Endothelial cell of umbilical vein (primary cell): ENCODE data around the gene PGGHG. TPM values are rescaled to one million over a fixed set of nuclear protein-coding genes. Genes with fewer than 3 reads are reported as not detected.

Experiments
- BruUV-seq: library from RNA; stranded (reverse); fragments of 400-500 nt; replicated peaks from 2 replicates; lab custom pipeline; 2021; lab: Mats Ljungman, UMichigan
- CTCF ChIA-PET: fragments of 300-600, 350-600 bp; sonication (Branson Sonifier 250); formaldehyde crosslinking; loops from one replicate; lab custom pipeline; 2021; ENCODE audit warnings: antibody characterized with exemption, inconsistent platforms; lab: Charles Lee
- POLR2A ChIA-PET: fragments of 300-600, 350-600 bp; sonication (Branson Sonifier 250); formaldehyde crosslinking; loops from one replicate; lab custom pipeline; 2021; ENCODE audit warnings: antibody characterized with exemption, inconsistent platforms; lab: Charles Lee
- DNase-seq: peaks from one replicate; pipeline ENCODE4 v3.0.0-alpha.2; 2011; ENCODE audit warnings: low read depth, low spot score
- FAIRE-seq: peaks from 2 replicates; lab custom pipeline; 2011; peaks lifted over from hg19 to GRCh38; lab: Jason Lieb, UNC
- H2AFZ ChIP-seq: 2 replicates; pipeline ENCODE4 v1.6.0; 2012; ENCODE audit warnings: low read depth, low read length, control low read depth, inconsistent platforms
- H3K27ac ChIP-seq: 2 replicates; pipeline ENCODE4 v1.5.1; 2011; ENCODE audit warnings: low read depth, mild to moderate bottlenecking, control low read depth, low read length, moderate library complexity; ENCODE audit not compliant: insufficient read depth
- H3K27me3 ChIP-seq, 2 experiments: 2 replicates each; pipeline versions ENCODE4 v1.6.0 to v1.6.1; 2011; ENCODE audit warnings: low read length in 2 of 2, mixed read lengths in 1 of 2; ENCODE audit not compliant: control insufficient read depth in 2 of 2, insufficient read depth in 2 of 2
- H3K36me3 ChIP-seq, 2 experiments: 2 replicates in 1 of 2; 3 replicates in 1 of 2; pipeline ENCODE4 v1.5.1; 2011; ENCODE audit warnings: low read length in 2 of 2, mild to moderate bottlenecking in 1 of 2, moderate library complexity in 1 of 2; ENCODE audit not compliant: control insufficient read depth in 2 of 2, insufficient read depth in 2 of 2; ENCODE audit errors: extremely low read depth in 1 of 2
- H3K4me1 ChIP-seq: 3 replicates; pipeline ENCODE4 v1.5.1; 2011; ENCODE audit warnings: mild to moderate bottlenecking, low read length; ENCODE audit not compliant: control insufficient read depth, insufficient read depth; ENCODE audit errors: extremely low read depth
- H3K4me2 ChIP-seq: 2 replicates; pipeline ENCODE4 v1.6.1; 2011; ENCODE audit warnings: low read length, control low read depth, mixed read lengths; ENCODE audit not compliant: insufficient read depth
- H3K4me3 ChIP-seq, 3 experiments: fragments of 200-600 bp in 1 of 3; sonication (generic), shearing (Covaris generic) in 1 of 3; replicated peaks in 1 of 3; 2 replicates each; pipeline ENCODE4 v1.5.1; 2011 to 2016; ENCODE audit warnings: control low read depth in 3 of 3, low read length in 3 of 3, mild to moderate bottlenecking in 2 of 3, inconsistent platforms in 1 of 3, low read depth in 1 of 3, moderate library complexity in 1 of 3; ENCODE audit not compliant: insufficient read depth in 1 of 3
- H3K79me2 ChIP-seq: 2 replicates; pipeline ENCODE4 v1.6.0; 2012; ENCODE audit warnings: low read length, inconsistent platforms; ENCODE audit not compliant: control insufficient read depth, insufficient read depth
- H3K9ac ChIP-seq: replicated peaks from 2 replicates; pipeline ENCODE3; 2011; ENCODE audit warnings: low read length, control low read depth; ENCODE audit not compliant: insufficient read depth; ENCODE audit errors: extremely low read depth
- H3K9me1 ChIP-seq: replicated peaks from 3 replicates; pipeline ENCODE4 v1.6.0; 2011; ENCODE audit warnings: mild to moderate bottlenecking, low read length; ENCODE audit not compliant: control insufficient read depth, insufficient read depth; ENCODE audit errors: extremely low read depth
- H3K9me3 ChIP-seq: replicated peaks from 2 replicates; pipeline ENCODE4 v1.5.1; 2012; ENCODE audit warnings: low read length, inconsistent platforms; ENCODE audit not compliant: control insufficient read depth, insufficient read depth
- H4K20me1 ChIP-seq: replicated peaks from 2 replicates; pipeline ENCODE3; 2011; ENCODE audit warnings: mild to moderate bottlenecking, low read length; ENCODE audit not compliant: control insufficient read depth, insufficient read depth; ENCODE audit errors: extremely low read depth
- EZH2 ChIP-seq: IDR thresholded peaks from 2 replicates; pipeline ENCODE4 v1.6.1; 2012; ENCODE audit warnings: borderline replicate concordance, low read depth, mild to moderate bottlenecking, moderate library complexity, low read length, inconsistent platforms; ENCODE audit not compliant: severe bottlenecking
- FOS ChIP-seq: IDR thresholded peaks from 2 replicates; pipeline ENCODE4 v1.6.1; 2011; ENCODE audit warnings: mild to moderate bottlenecking, low read length, moderate library complexity, borderline replicate concordance; ENCODE audit not compliant: insufficient read depth
- GATA2 ChIP-seq: IDR thresholded peaks from 2 replicates; pipeline ENCODE4 v1.7.0; 2011; ENCODE audit warnings: low read depth, mild to moderate bottlenecking, moderate library complexity, mixed read lengths, low read length; ENCODE audit not compliant: insufficient read length, insufficient read depth
- JUN ChIP-seq: IDR thresholded peaks from 2 replicates; pipeline ENCODE4 v1.6.1; 2011; ENCODE audit warnings: borderline replicate concordance, low read depth; ENCODE audit not compliant: insufficient read length, insufficient read depth
- MYC ChIP-seq: IDR thresholded peaks from one replicate; pipeline ENCODE4 v1.6.1; 2011; ENCODE audit warnings: mild to moderate bottlenecking, low read depth, low read length
- POLR2A ChIP-seq: IDR thresholded peaks from 2 replicates; pipeline ENCODE4 v1.6.1; 2012; ENCODE audit warnings: low read depth, mild to moderate bottlenecking, control low read depth, low read length
- POLR2AphosphoS5 ChIP-seq: IDR thresholded peaks from 2 replicates; pipeline ENCODE4 v1.6.1; 2012; ENCODE audit warnings: low read depth, mild to moderate bottlenecking, control low read depth, low read length, moderate library complexity; ENCODE audit not compliant: insufficient read depth
- dilution Hi-C: fragments of 300-500 bp; cut with MboI; formaldehyde crosslinking; loops from one replicate; pipeline ENCODE4 v1.15.0; 2019; ENCODE audit warnings: low sequenced_read_pairs; ENCODE audit not compliant: extremely low pct_ligation_motif_present
- intact Hi-C: fragments of 100-400 bp; cut with micrococcal nuclease; formaldehyde crosslinking; loops from one replicate; pipeline ENCODE4 v1.10.0; 2022
- polyA plus RNA-seq, 4 experiments: library from polyadenylated mRNA; depleted of rRNA in 3 of 4; stranded (reverse) in 3 of 4; unstranded in 1 of 4; fragments of >200 nt; gene quantifications; 2 replicates each; pipeline versions ENCODE4 v1.2.1 to v1.2.3, GENCODE V29; 2011 to 2012; ENCODE audit warnings: missing spikeins in 1 of 4
- total RNA-seq: library from RNA; stranded (reverse); gene quantifications from 2 replicates; pipeline ENCODE4 v1.2.3, GENCODE V29; 2021
- TF ChIP-seq, protein P1 (sequence below): IDR thresholded peaks from 2 replicates; pipeline ENCODE4 v1.6.1; 2011; ENCODE audit not compliant: insufficient read depth, insufficient read length
- TF ChIP-seq, protein P2 (sequence below), 2 donors: IDR thresholded peaks; 1 replicate in 1 of 2; 2 replicates in 1 of 2; pipeline ENCODE4 v1.5.1; 2011; ENCODE audit warnings: low read length in 2 of 2, mild to moderate bottlenecking in 2 of 2, moderate library complexity in 2 of 2, control low read depth in 1 of 2, inconsistent platforms in 1 of 2, low read depth in 1 of 2; ENCODE audit not compliant: insufficient read depth in 1 of 2; ENCODE audit errors: extremely low read depth in 1 of 2

PGGHG gene
- total and polyA plus RNA-seq, 2 donors (not counting 3 experiments of a cell fraction or from before 2014, with no cell fraction given) = 31.6 to 42.4 TPM

DNA sequence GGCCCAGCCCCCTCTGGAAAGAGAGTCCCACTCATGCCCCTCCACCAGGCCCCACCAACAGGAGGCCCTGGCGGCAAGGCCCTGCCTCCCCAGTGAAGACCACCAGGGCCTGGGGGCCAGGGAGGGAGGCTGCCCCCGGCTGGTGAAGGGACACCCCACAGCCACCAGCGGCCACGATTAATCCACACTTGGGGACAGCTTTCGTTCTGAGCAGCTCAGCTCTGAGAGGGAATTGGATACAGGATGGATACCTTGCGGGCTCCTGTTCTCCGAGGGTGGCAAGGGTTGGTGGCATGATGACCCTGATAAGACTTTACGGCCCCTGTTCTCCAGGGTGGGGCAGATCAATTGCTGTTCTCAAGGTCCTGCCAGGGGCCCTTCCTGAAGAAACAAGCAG is 17.6 kb upstream of the PGGHG start:
- Histone ChIP-seq H3K9me3 (no peaks in the 10 kb centered on the region), H3K36me3 (no peaks in the 10 kb centered on the region), H2AFZ (no peak overlapping the region), H4K20me1 (no peaks in the 10 kb centered on the region), H3K4me3 (no peak overlapping the region), H3K79me2 (no peaks in the 10 kb centered on the region), H3K9ac (no peak overlapping the region), H3K4me2 (no peak overlapping the region), H3K9me1 (no peaks in the 10 kb centered on the region), H3K4me1 (no peaks in the 10 kb centered on the region), H3K27ac (no peak overlapping the region), H3K27me3 (peaks cover 11 to 17% of the 10 kb centered on the region in 2 experiments)
- BruUV-seq = no TSS peak
- FAIRE-seq = no peak
- no peak for DNase-seq
- ChIA-PET CTCF (interaction anchor here (0.9 to 2.6 kb wide), 2 partner anchors 11 to 21 kb away, joined by 3 to 10 read pairs; no protein-coding TSS in a partner anchor), POLR2A (no interaction called here)
- no peak for TF ChIP-seq POLR2A
- TF ChIP-seq FOS = no peak
- TF ChIP-seq, protein P1, sequence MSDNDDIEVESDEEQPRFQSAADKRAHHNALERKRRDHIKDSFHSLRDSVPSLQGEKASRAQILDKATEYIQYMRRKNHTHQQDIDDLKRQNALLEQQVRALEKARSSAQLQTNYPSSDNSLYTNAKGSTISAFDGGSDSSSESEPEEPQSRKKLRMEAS = no peak
- no peak for TF ChIP-seq GATA2
- TF ChIP-seq MYC = no peak
- intact Hi-C loops (no loop called here), dilution Hi-C loops (no loop called here)

DNA sequence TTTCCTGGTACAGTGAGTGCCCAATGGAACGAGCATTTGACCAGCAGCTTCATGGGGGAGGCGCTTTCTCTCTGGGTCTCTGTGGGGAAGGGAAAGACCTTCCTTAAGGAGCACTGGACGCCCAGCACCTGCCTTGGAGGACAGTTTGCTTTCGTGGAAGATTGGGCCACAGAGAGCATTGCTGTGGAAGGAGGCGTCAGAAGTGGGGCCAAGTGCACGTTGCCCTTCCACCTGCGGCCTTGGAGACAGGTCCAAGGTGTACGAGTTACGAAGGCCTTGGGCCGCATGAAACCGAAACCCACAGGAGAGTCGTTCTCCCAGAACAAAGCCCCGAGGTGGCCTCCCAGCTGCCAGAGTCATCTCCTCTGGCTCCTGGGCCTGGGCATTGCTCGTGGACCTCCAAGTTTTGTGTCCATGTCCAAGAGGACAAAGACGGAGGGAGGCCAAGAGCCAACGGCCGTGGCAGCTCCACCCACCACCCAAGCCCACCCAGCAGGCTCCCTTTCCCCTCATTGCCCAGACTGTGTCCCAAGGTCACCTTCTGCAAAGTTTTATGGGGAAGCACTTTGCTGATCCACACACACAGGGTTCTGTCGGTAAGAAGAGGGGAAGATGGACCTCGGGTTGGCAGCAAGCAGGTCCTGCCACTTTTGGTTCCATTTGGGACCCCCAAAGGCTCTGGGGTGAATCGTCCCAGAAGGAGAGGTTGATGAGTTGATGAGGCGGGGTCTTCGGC is 16.6 kb upstream of the PGGHG start:
- ChIA-PET POLR2A (no interaction called here), CTCF (interaction anchor here (2.6 kb wide), 1 partner anchor 22 kb away, joined by 10 read pairs; no protein-coding TSS in a partner anchor)
- intact Hi-C loops = no loop called here
- H3K4me3 ChIP-seq = no peak overlapping the region
- no peaks in the 10 kb centered on the region for H3K9me3 ChIP-seq
- H3K4me1 ChIP-seq = no peaks in the 10 kb centered on the region
- dilution Hi-C loops = no loop called here
- no peaks in the 10 kb centered on the region for H3K9me1 ChIP-seq
- no peaks in the 10 kb centered on the region for H3K79me2 ChIP-seq
- TF ChIP-seq JUN (no peak), POLR2AphosphoS5 (no peak), GATA2 (no peak), POLR2A (no peak), FOS (no peak), EZH2 (no peak), MYC (no peak)
- TF ChIP-seq, protein P1 = no peak
- TF ChIP-seq, protein P2, sequence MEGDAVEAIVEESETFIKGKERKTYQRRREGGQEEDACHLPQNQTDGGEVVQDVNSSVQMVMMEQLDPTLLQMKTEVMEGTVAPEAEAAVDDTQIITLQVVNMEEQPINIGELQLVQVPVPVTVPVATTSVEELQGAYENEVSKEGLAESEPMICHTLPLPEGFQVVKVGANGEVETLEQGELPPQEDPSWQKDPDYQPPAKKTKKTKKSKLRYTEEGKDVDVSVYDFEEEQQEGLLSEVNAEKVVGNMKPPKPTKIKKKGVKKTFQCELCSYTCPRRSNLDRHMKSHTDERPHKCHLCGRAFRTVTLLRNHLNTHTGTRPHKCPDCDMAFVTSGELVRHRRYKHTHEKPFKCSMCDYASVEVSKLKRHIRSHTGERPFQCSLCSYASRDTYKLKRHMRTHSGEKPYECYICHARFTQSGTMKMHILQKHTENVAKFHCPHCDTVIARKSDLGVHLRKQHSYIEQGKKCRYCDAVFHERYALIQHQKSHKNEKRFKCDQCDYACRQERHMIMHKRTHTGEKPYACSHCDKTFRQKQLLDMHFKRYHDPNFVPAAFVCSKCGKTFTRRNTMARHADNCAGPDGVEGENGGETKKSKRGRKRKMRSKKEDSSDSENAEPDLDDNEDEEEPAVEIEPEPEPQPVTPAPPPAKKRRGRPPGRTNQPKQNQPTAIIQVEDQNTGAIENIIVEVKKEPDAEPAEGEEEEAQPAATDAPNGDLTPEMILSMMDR (IDR thresholded peaks at IDR 0.05; ENCODE audit: extremely low read depth in 1 of 2, insufficient read depth in 1 of 2, low read depth in 1 of 2, low read length in 2 of 2) = no peak
- H4K20me1 ChIP-seq = no peaks in the 10 kb centered on the region
- H3K36me3 ChIP-seq = no peaks in the 10 kb centered on the region
- H3K27me3 ChIP-seq = peaks cover 14 to 20% of the 10 kb centered on the region in 2 experiments
- no peak overlapping the region for H2AFZ ChIP-seq
- no peak for FAIRE-seq
- H3K27ac ChIP-seq = no peak overlapping the region
- no TSS peak for BruUV-seq
- H3K4me2 ChIP-seq = no peak overlapping the region
- DNase-seq = no peak
- no peak overlapping the region for H3K9ac ChIP-seq
